ENCODE measurements around the gene VPS4A. TPM values are rescaled to one million over a fixed set of nuclear protein-coding genes. Genes with fewer than 3 reads are reported as not detected.

Gene VPS4A
- total RNA-seq, 2 donors from 2014 or later, result 29.8 to 30.7 TPM

GRCh38 chr16:69323415-69323814 is 12.3 kb downstream of the VPS4A start:
- intact Hi-C loops (cut with DNase I), result no loop called here
- H3K9me3 ChIP-seq, result no peaks in the 10 kb centered on the region
- DNase-seq, result no peak
- H3K27ac ChIP-seq, result no peak overlapping the region
- no peak for TF ChIP-seq POLR2A (IDR thresholded peaks at IDR 0.05)
- TF ChIP-seq, protein P1, sequence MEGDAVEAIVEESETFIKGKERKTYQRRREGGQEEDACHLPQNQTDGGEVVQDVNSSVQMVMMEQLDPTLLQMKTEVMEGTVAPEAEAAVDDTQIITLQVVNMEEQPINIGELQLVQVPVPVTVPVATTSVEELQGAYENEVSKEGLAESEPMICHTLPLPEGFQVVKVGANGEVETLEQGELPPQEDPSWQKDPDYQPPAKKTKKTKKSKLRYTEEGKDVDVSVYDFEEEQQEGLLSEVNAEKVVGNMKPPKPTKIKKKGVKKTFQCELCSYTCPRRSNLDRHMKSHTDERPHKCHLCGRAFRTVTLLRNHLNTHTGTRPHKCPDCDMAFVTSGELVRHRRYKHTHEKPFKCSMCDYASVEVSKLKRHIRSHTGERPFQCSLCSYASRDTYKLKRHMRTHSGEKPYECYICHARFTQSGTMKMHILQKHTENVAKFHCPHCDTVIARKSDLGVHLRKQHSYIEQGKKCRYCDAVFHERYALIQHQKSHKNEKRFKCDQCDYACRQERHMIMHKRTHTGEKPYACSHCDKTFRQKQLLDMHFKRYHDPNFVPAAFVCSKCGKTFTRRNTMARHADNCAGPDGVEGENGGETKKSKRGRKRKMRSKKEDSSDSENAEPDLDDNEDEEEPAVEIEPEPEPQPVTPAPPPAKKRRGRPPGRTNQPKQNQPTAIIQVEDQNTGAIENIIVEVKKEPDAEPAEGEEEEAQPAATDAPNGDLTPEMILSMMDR (IDR thresholded peaks at IDR 0.05), result no peak
- no peak for ATAC-seq
- H3K4me1 ChIP-seq, result peaks cover 47% of the 10 kb centered on the region
- 91 to 93% methylated on average over 11 to 14 of the region's 14 CpGs for WGBS, 2 donors
- no peak overlapping the region for H3K4me3 ChIP-seq
- peaks cover 22 to 35% of the 10 kb centered on the region in 2 donors for H3K36me3 ChIP-seq (replicated peaks in 1 of 2; ENCODE audit: insufficient read depth in 1 of 2, low read depth in 2 of 2)
- H3K27me3 ChIP-seq, result no peaks in the 10 kb centered on the region

DNA sequence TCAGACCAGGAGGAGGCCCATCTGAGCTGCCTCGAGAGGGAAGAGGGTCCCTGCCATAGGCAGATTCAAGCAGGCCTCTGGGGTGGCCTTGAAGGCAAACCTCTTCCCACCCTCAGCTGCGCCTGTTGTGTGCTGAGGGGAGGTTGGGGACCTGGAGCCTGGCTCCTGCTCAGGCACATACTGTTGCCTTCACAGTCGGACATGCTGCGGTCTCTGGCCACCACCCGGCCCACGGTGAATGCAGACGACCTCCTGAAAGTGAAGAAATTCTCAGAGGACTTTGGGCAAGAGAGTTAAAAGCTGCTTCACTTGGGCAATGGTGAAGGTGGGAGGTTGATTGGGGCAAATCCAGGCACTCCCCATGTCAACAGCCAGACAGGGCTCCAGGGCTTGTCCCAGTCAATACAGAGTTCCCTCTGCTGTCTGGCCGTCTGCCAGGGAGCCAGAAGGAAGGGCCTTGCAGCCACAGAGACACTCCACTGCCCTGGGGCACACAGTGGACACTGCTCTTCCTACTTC is 12.9 kb downstream of the VPS4A start:
- H3K4me3 ChIP-seq, result no peak overlapping the region
- H3K27me3 ChIP-seq, result no peaks in the 10 kb centered on the region
- intact Hi-C loops (cut with DNase I), result no loop called here
- TF ChIP-seq, protein P1 (IDR thresholded peaks at IDR 0.05), result no peak
- no peak for TF ChIP-seq POLR2A (IDR thresholded peaks at IDR 0.05)
- peak overlapping the region in 2 of 4 donors; percentile 11 to 32 for H3K27ac ChIP-seq
- H3K9me3 ChIP-seq, result no peaks in the 10 kb centered on the region
- DNase-seq, result peak; percentile 58 to 71 (median 69)
- whole genome bisulfite sequencing, 2 donors, result 60 to 73% methylated on average over 8 of the region's 8 CpGs
- H3K36me3 ChIP-seq (replicated peaks in 1 of 2; ENCODE audit: insufficient read depth in 1 of 2, low read depth in 2 of 2), result peaks cover 18 to 30% of the 10 kb centered on the region in 2 donors
- peaks cover 50% of the 10 kb centered on the region for H3K4me1 ChIP-seq
- ATAC-seq, result no peak

GRCh38 chr16:69324585-69325253 is 13.6 kb downstream of the VPS4A start:
- intact Hi-C loops (cut with DNase I), result no loop called here
- WGBS, 2 donors, result 80 to 81% methylated on average over 8 to 10 of the region's 10 CpGs
- TF ChIP-seq POLR2A (IDR thresholded peaks at IDR 0.05), result no peak
- TF ChIP-seq, protein P1 (IDR thresholded peaks at IDR 0.05), result no peak
- peaks cover 17 to 24% of the 10 kb centered on the region in 2 donors for H3K36me3 ChIP-seq (replicated peaks in 1 of 2; ENCODE audit: insufficient read depth in 1 of 2, low read depth in 2 of 2)
- ATAC-seq, result no peak
- H3K9me3 ChIP-seq, result no peaks in the 10 kb centered on the region
- peak overlapping the region in 1 of 4 donors; percentile 11 for H3K27ac ChIP-seq
- H3K4me3 ChIP-seq, result no peak overlapping the region
- DNase-seq, result no peak
- H3K4me1 ChIP-seq, result peaks cover 57% of the 10 kb centered on the region
- no peaks in the 10 kb centered on the region for H3K27me3 ChIP-seq

GRCh38 chr16:69325784-69326171 is 14.6 kb downstream of the VPS4A start:
- WGBS, 2 donors, result 81 to 94% methylated on average over 2 to 6 of the region's 6 CpGs
- intact Hi-C loops (cut with DNase I), result no loop called here
- Histone ChIP-seq H3K27ac (peak overlapping the region in 2 of 4 donors; percentile 51 to 54), H3K36me3 (replicated peaks in 1 of 2; ENCODE audit: insufficient read depth in 1 of 2, low read depth in 2 of 2) (peaks cover 6 to 19% of the 10 kb centered on the region in 2 donors), H3K27me3 (no peaks in the 10 kb centered on the region), H3K4me1 (peaks cover 59% of the 10 kb centered on the region), H3K9me3 (no peaks in the 10 kb centered on the region), H3K4me3 (no peak overlapping the region)
- TF ChIP-seq, protein P1 (IDR thresholded peaks at IDR 0.05), result no peak
- no peak for TF ChIP-seq POLR2A (IDR thresholded peaks at IDR 0.05)
- peak in 1 of 4 donors; percentile 10 for DNase-seq
- ATAC-seq, result no peak

Measured in body of pancreas (tissue), 4 donors.